ENCODE measurements around the gene SFXN3.

DNA sequence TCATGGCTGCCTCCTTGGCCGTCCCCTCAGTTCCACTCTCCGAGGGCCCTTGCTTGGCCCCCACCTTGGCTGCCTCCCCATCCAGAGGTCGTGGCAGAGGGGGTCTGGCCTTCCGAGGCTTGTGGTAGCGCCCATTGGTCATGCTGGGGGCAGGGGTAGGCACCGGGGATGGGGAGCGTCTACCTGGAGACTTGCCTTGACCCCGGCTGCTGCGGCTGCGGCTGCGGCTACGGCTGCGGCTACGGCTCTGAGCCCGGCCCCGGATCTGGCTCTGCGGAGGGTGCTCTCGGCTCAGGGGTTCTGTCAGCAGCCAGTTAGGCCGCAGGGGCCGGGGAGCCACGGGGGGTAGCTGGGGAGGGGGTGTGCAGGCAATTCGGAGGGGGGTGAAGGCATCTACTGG is 20.7 kb upstream of the SFXN3 start:
- TF ChIP-seq, protein P1, sequence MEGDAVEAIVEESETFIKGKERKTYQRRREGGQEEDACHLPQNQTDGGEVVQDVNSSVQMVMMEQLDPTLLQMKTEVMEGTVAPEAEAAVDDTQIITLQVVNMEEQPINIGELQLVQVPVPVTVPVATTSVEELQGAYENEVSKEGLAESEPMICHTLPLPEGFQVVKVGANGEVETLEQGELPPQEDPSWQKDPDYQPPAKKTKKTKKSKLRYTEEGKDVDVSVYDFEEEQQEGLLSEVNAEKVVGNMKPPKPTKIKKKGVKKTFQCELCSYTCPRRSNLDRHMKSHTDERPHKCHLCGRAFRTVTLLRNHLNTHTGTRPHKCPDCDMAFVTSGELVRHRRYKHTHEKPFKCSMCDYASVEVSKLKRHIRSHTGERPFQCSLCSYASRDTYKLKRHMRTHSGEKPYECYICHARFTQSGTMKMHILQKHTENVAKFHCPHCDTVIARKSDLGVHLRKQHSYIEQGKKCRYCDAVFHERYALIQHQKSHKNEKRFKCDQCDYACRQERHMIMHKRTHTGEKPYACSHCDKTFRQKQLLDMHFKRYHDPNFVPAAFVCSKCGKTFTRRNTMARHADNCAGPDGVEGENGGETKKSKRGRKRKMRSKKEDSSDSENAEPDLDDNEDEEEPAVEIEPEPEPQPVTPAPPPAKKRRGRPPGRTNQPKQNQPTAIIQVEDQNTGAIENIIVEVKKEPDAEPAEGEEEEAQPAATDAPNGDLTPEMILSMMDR (IDR thresholded peaks at IDR 0.05; ENCODE audit: low read depth, low read length, poor library complexity, severe bottlenecking), result no peak
- no peak for TF ChIP-seq EZH2phosphoT487 (IDR thresholded peaks at IDR 0.05; ENCODE audit: borderline replicate concordance, low read length)

Measured in DOHH2 (cell line).